ENCODE measurements around the gene TAOK1.

The TAOK1 gene

GRCh38 chr17:29584452-29585079, 194.4 kb downstream of the TAOK1 start:
- no peak for DNase-seq (ENCODE audit: low read depth)

GRCh38 chr17:29585080-29585751, 195.1 kb downstream of the TAOK1 start:
- DNase-seq (ENCODE audit: low read depth), result no peak

GRCh38 chr17:29586676-29587469, 196.7 kb downstream of the TAOK1 start:
- no peak for DNase-seq (ENCODE audit: low read depth)

- DNase-seq (ENCODE audit: low read depth), result no peak
Observed at GRCh38 chr17:29587591-29587990, 197.4 kb downstream of the TAOK1 start.

GRCh38 chr17:29588017-29588561, 197.9 kb downstream of the TAOK1 start:
- DNase-seq (ENCODE audit: low read depth), result no peak

GRCh38 chr17:29588562-29589411, 198.6 kb downstream of the TAOK1 start:
- DNase-seq (ENCODE audit: low read depth), result no peak

GRCh38 chr17:29589524-29590410, 199.6 kb downstream of the TAOK1 start, which contains the start of gene GIT1:
Gene GIT1, minus strand, starts transcription at chr17:29589648. Its CDS starts 270 bp downstream, at chr17:29589378.
- no peak for DNase-seq (ENCODE audit: low read depth)

- DNase-seq (ENCODE audit: low read depth), result no peak
Observed at GRCh38 chr17:29590411-29591145, 200.4 kb downstream of the TAOK1 start.

GRCh38 chr17:29591146-29591736, 201.1 kb downstream of the TAOK1 start:
- DNase-seq (ENCODE audit: low read depth), result no peak

GRCh38 chr17:29591737-29592608, 201.8 kb downstream of the TAOK1 start:
- DNase-seq (ENCODE audit: low read depth), result no peak

- no peak for DNase-seq (ENCODE audit: low read depth)
Observed at GRCh38 chr17:29592850-29593551, 202.8 kb downstream of the TAOK1 start, which contains the start of gene ANKRD13B. Gene ANKRD13B, plus strand, starts transcription at chr17:29593132. Its CDS starts 490 bp downstream, at chr17:29593622.

GRCh38 chr17:29593591-29594518, 203.7 kb downstream of the TAOK1 start:
- DNase-seq (ENCODE audit: low read depth), result no peak

GRCh38 chr17:29594519-29595090, 204.4 kb downstream of the TAOK1 start:
- DNase-seq (ENCODE audit: low read depth), result no peak

GRCh38 chr17:29595107-29595942, 205.2 kb downstream of the TAOK1 start:
- no peak for DNase-seq (ENCODE audit: low read depth)

All from HS-5 (cell line).